ENCODE results near the gene ASIC3. TPM values are rescaled to one million over a fixed set of nuclear protein-coding genes. Genes with fewer than 3 reads are reported as not detected.

The ASIC3 gene
- total and polyA plus RNA-seq, 2 donors (not counting 3 experiments of a cell fraction or from before 2014, with no cell fraction given): 0.69 to 0.70 TPM

GRCh38 chr7:151086802-151087244, 38.5 kb downstream of the ASIC3 start:
- H3K9ac ChIP-seq (replicated peaks; ENCODE audit: extremely low read depth, insufficient read depth, low read length): peak overlapping the region; percentile 78
- H3K36me3 ChIP-seq (ENCODE audit: control insufficient read depth in 2 of 2, extremely low read depth in 1 of 2, insufficient read depth in 2 of 2, low read length in 2 of 2): peaks cover 0 to 1% of the 10 kb centered on the region in 2 experiments
- CTCF ChIA-PET: interaction anchor here (3.6 kb wide), 1 partner anchor 29 kb away, joined by 15 read pairs; no protein-coding TSS in a partner anchor
- intact Hi-C loops (cut with micrococcal nuclease) (no loop called here), dilution Hi-C loops (cut with MboI; ENCODE audit: extremely low pct_ligation_motif_present, low sequenced_read_pairs) (no loop called here)
- H4K20me1 ChIP-seq (replicated peaks; ENCODE audit: control insufficient read depth, extremely low read depth, insufficient read depth, low read length): no peaks in the 10 kb centered on the region
- POLR2A ChIA-PET: no interaction called here
- no TSS peak for BruUV-seq (replicated peaks)
- H3K4me1 ChIP-seq (ENCODE audit: control insufficient read depth, extremely low read depth, insufficient read depth, low read length): peaks cover 59% of the 10 kb centered on the region
- H3K9me1 ChIP-seq (replicated peaks; ENCODE audit: control insufficient read depth, extremely low read depth, insufficient read depth, low read length): no peaks in the 10 kb centered on the region
- H2AFZ ChIP-seq (ENCODE audit: low read depth, low read length): no peak overlapping the region
- peak overlapping the region; percentile 81 to 96 (median 82) for H3K4me3 ChIP-seq (replicated peaks in 1 of 3; ENCODE audit: insufficient read depth in 1 of 3, low read depth in 1 of 3, low read length in 3 of 3)
- peaks cover 55% of the 10 kb centered on the region for H3K79me2 ChIP-seq (ENCODE audit: control insufficient read depth, insufficient read depth, low read length)
- H3K9me3 ChIP-seq (replicated peaks; ENCODE audit: control insufficient read depth, insufficient read depth, low read length): no peaks in the 10 kb centered on the region
- no peaks in the 10 kb centered on the region for H3K27me3 ChIP-seq (ENCODE audit: control insufficient read depth in 2 of 2, insufficient read depth in 2 of 2, low read length in 2 of 2)
- H3K4me2 ChIP-seq (ENCODE audit: insufficient read depth, low read length): peak overlapping the region; percentile 94
- no peak for TF ChIP-seq POLR2AphosphoS5 (IDR thresholded peaks at IDR 0.05; ENCODE audit: insufficient read depth, low read depth, low read length)
- no peak for TF ChIP-seq GATA2 (IDR thresholded peaks at IDR 0.05; ENCODE audit: insufficient read depth, insufficient read length, low read depth, low read length)
- TF ChIP-seq POLR2A (IDR thresholded peaks at IDR 0.05; ENCODE audit: low read depth, low read length): no peak
- no peak for TF ChIP-seq CTCF (IDR thresholded peaks at IDR 0.05; ENCODE audit: extremely low read depth in 1 of 2, insufficient read depth in 1 of 2, low read depth in 1 of 2, low read length in 2 of 2)
- no peak for TF ChIP-seq JUN (IDR thresholded peaks at IDR 0.05; ENCODE audit: borderline replicate concordance, insufficient read depth, insufficient read length, low read depth)
- TF ChIP-seq, protein P1, sequence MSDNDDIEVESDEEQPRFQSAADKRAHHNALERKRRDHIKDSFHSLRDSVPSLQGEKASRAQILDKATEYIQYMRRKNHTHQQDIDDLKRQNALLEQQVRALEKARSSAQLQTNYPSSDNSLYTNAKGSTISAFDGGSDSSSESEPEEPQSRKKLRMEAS (IDR thresholded peaks at IDR 0.05; ENCODE audit: insufficient read depth, insufficient read length): no peak
- TF ChIP-seq EZH2 (IDR thresholded peaks at IDR 0.05; ENCODE audit: borderline replicate concordance, low read depth, low read length, severe bottlenecking): no peak
- no peak for TF ChIP-seq MYC (IDR thresholded peaks at IDR 0.05; ENCODE audit: low read depth, low read length)
- no peak for TF ChIP-seq FOS (IDR thresholded peaks at IDR 0.05; ENCODE audit: borderline replicate concordance, insufficient read depth, low read length)
- DNase-seq (ENCODE audit: low read depth, low spot score): no peak
- H3K27ac ChIP-seq (ENCODE audit: insufficient read depth, low read depth, low read length): peak overlapping the region; percentile 98
- FAIRE-seq: no peak

Data from endothelial cell of umbilical vein (primary cell).